Mucosa of stomach (tissue), 1 donor: ENCODE data around the gene RAN.

ENCODE experiments used
- H3K27me3 ChIP-seq: one replicate; pipeline ENCODE4 v1.7.0; 2013; ENCODE audit warnings: mild to moderate bottlenecking, low read length; ENCODE audit not compliant: control insufficient read depth, insufficient read depth
- H3K36me3 ChIP-seq: one replicate; pipeline ENCODE4 v1.7.0; 2013; ENCODE audit warnings: low read length; ENCODE audit not compliant: control insufficient read depth, insufficient read depth
- H3K4me1 ChIP-seq: one replicate; pipeline ENCODE4 v1.7.0; 2013; ENCODE audit warnings: mild to moderate bottlenecking, low read length; ENCODE audit not compliant: control insufficient read depth, insufficient read depth
- H3K4me3 ChIP-seq: one replicate; pipeline ENCODE4 v1.7.0; 2013; ENCODE audit warnings: low read length
- H3K9ac ChIP-seq: one replicate; pipeline ENCODE4 v1.7.0; 2013; ENCODE audit warnings: mild to moderate bottlenecking, low read length, moderate library complexity
- H3K9me3 ChIP-seq: one replicate; pipeline ENCODE4 v1.7.0; 2013; ENCODE audit warnings: mild to moderate bottlenecking, low read length, moderate library complexity; ENCODE audit not compliant: control insufficient read depth
- donor health status: Pancreatic carcinoma.

RAN gene

GRCh38 chr12:130871286-130872178 is at the start of gene RAN:
Gene RAN, plus strand, starts transcription at chr12:130872066. Its CDS starts 528 bp downstream, at chr12:130872594.
- Histone ChIP-seq H3K4me3 (peak within 1 kb of the TSS; percentile 56), H3K9me3 (no peaks in the 10 kb centered on the region), H3K36me3 (no peaks in the 10 kb centered on the region), H3K9ac (peak within 1 kb of the TSS; percentile 83), H3K4me1 (peaks cover 7% of the 10 kb centered on the region), H3K27me3 (no peaks in the 10 kb centered on the region)

GRCh38 chr12:130825771-130826150 is 46.1 kb upstream of the RAN start:
- Histone ChIP-seq H3K4me1 (no peaks in the 10 kb centered on the region), H3K9ac (no peak overlapping the region), H3K36me3 (no peaks in the 10 kb centered on the region), H3K9me3 (no peaks in the 10 kb centered on the region), H3K4me3 (no peak overlapping the region), H3K27me3 (no peaks in the 10 kb centered on the region)

- H3K9ac ChIP-seq: no peak overlapping the region
- H3K27me3 ChIP-seq: no peaks in the 10 kb centered on the region
- no peaks in the 10 kb centered on the region for H3K9me3 ChIP-seq
- H3K4me3 ChIP-seq: no peak overlapping the region
- no peaks in the 10 kb centered on the region for H3K4me1 ChIP-seq
- H3K36me3 ChIP-seq: no peaks in the 10 kb centered on the region
Measured at GRCh38 chr12:130826151-130826801, 45.6 kb upstream of the RAN start.

GRCh38 chr12:130827432-130827831 is 44.4 kb upstream of the RAN start:
- H3K9ac ChIP-seq: no peak overlapping the region
- no peaks in the 10 kb centered on the region for H3K4me1 ChIP-seq
- H3K36me3 ChIP-seq: no peaks in the 10 kb centered on the region
- H3K9me3 ChIP-seq: no peaks in the 10 kb centered on the region
- no peaks in the 10 kb centered on the region for H3K27me3 ChIP-seq
- no peak overlapping the region for H3K4me3 ChIP-seq

GRCh38 chr12:130828895-130829294 is 43.0 kb upstream of the RAN start:
- Histone ChIP-seq H3K9ac (no peak overlapping the region), H3K9me3 (no peaks in the 10 kb centered on the region), H3K4me1 (no peaks in the 10 kb centered on the region), H3K4me3 (no peak overlapping the region), H3K27me3 (no peaks in the 10 kb centered on the region), H3K36me3 (no peaks in the 10 kb centered on the region)

GRCh38 chr12:130829391-130830245 is 42.2 kb upstream of the RAN start:
- no peaks in the 10 kb centered on the region for H3K36me3 ChIP-seq
- no peak overlapping the region for H3K4me3 ChIP-seq
- H3K4me1 ChIP-seq: no peaks in the 10 kb centered on the region
- no peak overlapping the region for H3K9ac ChIP-seq
- no peaks in the 10 kb centered on the region for H3K27me3 ChIP-seq
- no peaks in the 10 kb centered on the region for H3K9me3 ChIP-seq

GRCh38 chr12:130830246-130830551 is 41.7 kb upstream of the RAN start:
- Histone ChIP-seq H3K27me3 (no peaks in the 10 kb centered on the region), H3K9ac (no peak overlapping the region), H3K4me1 (no peaks in the 10 kb centered on the region), H3K4me3 (no peak overlapping the region), H3K9me3 (no peaks in the 10 kb centered on the region), H3K36me3 (no peaks in the 10 kb centered on the region)

GRCh38 chr12:130831246-130831645 is 40.6 kb upstream of the RAN start:
- Histone ChIP-seq H3K9me3 (no peaks in the 10 kb centered on the region), H3K4me3 (no peak overlapping the region), H3K9ac (no peak overlapping the region), H3K4me1 (no peaks in the 10 kb centered on the region), H3K36me3 (no peaks in the 10 kb centered on the region), H3K27me3 (no peaks in the 10 kb centered on the region)

- Histone ChIP-seq H3K4me1 (no peaks in the 10 kb centered on the region), H3K27me3 (no peaks in the 10 kb centered on the region), H3K9me3 (no peaks in the 10 kb centered on the region), H3K9ac (no peak overlapping the region), H3K4me3 (no peak overlapping the region), H3K36me3 (no peaks in the 10 kb centered on the region)
Measured at GRCh38 chr12:130831876-130832405, 39.9 kb upstream of the RAN start.

GRCh38 chr12:130832561-130833209 is 39.2 kb upstream of the RAN start:
- Histone ChIP-seq H3K9me3 (no peaks in the 10 kb centered on the region), H3K4me3 (no peak overlapping the region), H3K9ac (no peak overlapping the region), H3K36me3 (no peaks in the 10 kb centered on the region), H3K27me3 (peaks cover 3% of the 10 kb centered on the region), H3K4me1 (no peaks in the 10 kb centered on the region)

- Histone ChIP-seq H3K9me3 (no peaks in the 10 kb centered on the region), H3K27me3 (peaks cover 12% of the 10 kb centered on the region), H3K4me3 (no peak overlapping the region), H3K36me3 (no peaks in the 10 kb centered on the region), H3K4me1 (peaks cover 9% of the 10 kb centered on the region), H3K9ac (no peak overlapping the region)
Measured at GRCh38 chr12:130835011-130835410, 36.9 kb upstream of the RAN start.
